Smooth muscle cell (in vitro differentiated cells): ENCODE measurements around the gene NTM. TPM values are rescaled to one million over a fixed set of nuclear protein-coding genes. Genes with fewer than 3 reads are reported as not detected.

Experiments used
- DNase-seq: peaks from one replicate; lab custom pipeline; 2025; ENCODE audit not compliant: unreplicated experiment; lab: John Stamatoyannopoulos, UW
- H2AFZ ChIP-seq: fragments of 200-600 bp; sonication (generic); 2 replicates; pipeline ENCODE4 v1.6.0; 2016; ENCODE audit warnings: antibody characterized with exemption, low read depth, mild to moderate bottlenecking
- H3F3A ChIP-seq: fragments of 200-600 bp; sonication (generic); 2 replicates; pipeline ENCODE4 v1.6.0; 2017; ENCODE audit warnings: antibody characterized with exemption, low read depth
- H3K27ac ChIP-seq: fragments of 200-600 bp; sonication (generic); 2 replicates; pipeline ENCODE4 v1.5.1; 2016; ENCODE audit warnings: low read depth, mild to moderate bottlenecking
- H3K27me3 ChIP-seq: fragments of 200-600 bp; sonication (generic); 2 replicates; pipeline ENCODE4 v1.6.1; 2016; ENCODE audit warnings: low read depth, mild to moderate bottlenecking
- H3K36me3 ChIP-seq: fragments of 200-600 bp; sonication (generic); 2 replicates; pipeline ENCODE4 v1.5.1; 2016; ENCODE audit warnings: low read depth
- H3K4me1 ChIP-seq: fragments of 200-600 bp; sonication (generic); 2 replicates; pipeline ENCODE4 v1.5.1; 2016; ENCODE audit warnings: low read depth
- H3K4me2 ChIP-seq: fragments of 200-600 bp; sonication (generic); 2 replicates; pipeline ENCODE4 v1.6.0; 2016; ENCODE audit warnings: mild to moderate bottlenecking
- H3K4me3 ChIP-seq: fragments of 200-600 bp; sonication (generic); 2 replicates; pipeline ENCODE4 v1.5.1; 2016; ENCODE audit warnings: mild to moderate bottlenecking
- H3K79me2 ChIP-seq: fragments of 200-600 bp; sonication (generic); 2 replicates; pipeline ENCODE4 v1.6.0; 2016; ENCODE audit warnings: low read depth, mild to moderate bottlenecking
- H3K9ac ChIP-seq: fragments of 200-600 bp; sonication (generic); 2 replicates; pipeline ENCODE4 v1.6.0; 2016; ENCODE audit warnings: low read depth
- H3K9me3 ChIP-seq: fragments of 200-600 bp; sonication (generic); replicated peaks from 2 replicates; pipeline ENCODE4 v1.5.1; 2016; ENCODE audit warnings: low read depth
- H4K20me1 ChIP-seq: fragments of 200-600 bp; sonication (generic); 2 replicates; pipeline ENCODE4 v1.6.0; 2016; ENCODE audit warnings: low read depth
- WGBS: methylation state at CpG from one replicate; pipeline ENCODE4 v1.1.7; 2016; ENCODE audit warnings: low lambda C conversion rate; 5-methylcytosine and 5-hydroxymethylcytosine counted together
- polyA plus RNA-seq: library from polyadenylated mRNA; unstranded; fragments of >200 nt; fragmentation: Nextera tagmentation; extraction: Ambion mirVana; gene quantifications from 2 replicates; pipeline ENCODE4 v1.2.1, GENCODE V29; 2016
- total RNA-seq: library from RNA; depleted of rRNA; stranded (reverse); fragments of >200 nt; gene quantifications from 2 replicates; pipeline ENCODE4 v1.2.3, GENCODE V29; 2014
- TF ChIP-seq, protein P1 (sequence below): fragments of 200-600 bp; sonication (generic); IDR thresholded peaks from 2 replicates; pipeline ENCODE4 v1.5.1; 2017; ENCODE audit warnings: borderline replicate concordance, mild to moderate bottlenecking, antibody characterized with exemption; ENCODE audit not compliant: insufficient read depth, poor library complexity, severe bottlenecking

Gene NTM
- total and polyA plus RNA-seq, 2 experiments from 2014 or later, result 68.9 to 123 TPM

- H3K9ac ChIP-seq, result no peak overlapping the region
- H3K4me1 ChIP-seq, result no peaks in the 10 kb centered on the region
- H4K20me1 ChIP-seq, result no peaks in the 10 kb centered on the region
- no peak overlapping the region for H3K27ac ChIP-seq
- DNase-seq, result no peak
- no peaks in the 10 kb centered on the region for H3K79me2 ChIP-seq
- H3K27me3 ChIP-seq, result peaks cover 24% of the 10 kb centered on the region
- H3K4me3 ChIP-seq, result no peak overlapping the region
- no peak overlapping the region for H3K4me2 ChIP-seq
- no peaks in the 10 kb centered on the region for H3K36me3 ChIP-seq
- no peaks in the 10 kb centered on the region for H3K9me3 ChIP-seq
- 49% methylated on average over 9 of the region's 9 CpGs for whole genome bisulfite sequencing
- no peak overlapping the region for H2AFZ ChIP-seq
- no peaks in the 10 kb centered on the region for H3F3A ChIP-seq
- TF ChIP-seq, protein P1, sequence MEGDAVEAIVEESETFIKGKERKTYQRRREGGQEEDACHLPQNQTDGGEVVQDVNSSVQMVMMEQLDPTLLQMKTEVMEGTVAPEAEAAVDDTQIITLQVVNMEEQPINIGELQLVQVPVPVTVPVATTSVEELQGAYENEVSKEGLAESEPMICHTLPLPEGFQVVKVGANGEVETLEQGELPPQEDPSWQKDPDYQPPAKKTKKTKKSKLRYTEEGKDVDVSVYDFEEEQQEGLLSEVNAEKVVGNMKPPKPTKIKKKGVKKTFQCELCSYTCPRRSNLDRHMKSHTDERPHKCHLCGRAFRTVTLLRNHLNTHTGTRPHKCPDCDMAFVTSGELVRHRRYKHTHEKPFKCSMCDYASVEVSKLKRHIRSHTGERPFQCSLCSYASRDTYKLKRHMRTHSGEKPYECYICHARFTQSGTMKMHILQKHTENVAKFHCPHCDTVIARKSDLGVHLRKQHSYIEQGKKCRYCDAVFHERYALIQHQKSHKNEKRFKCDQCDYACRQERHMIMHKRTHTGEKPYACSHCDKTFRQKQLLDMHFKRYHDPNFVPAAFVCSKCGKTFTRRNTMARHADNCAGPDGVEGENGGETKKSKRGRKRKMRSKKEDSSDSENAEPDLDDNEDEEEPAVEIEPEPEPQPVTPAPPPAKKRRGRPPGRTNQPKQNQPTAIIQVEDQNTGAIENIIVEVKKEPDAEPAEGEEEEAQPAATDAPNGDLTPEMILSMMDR, result no peak
Observed at GRCh38 chr11:131464461-131464860, 94.0 kb downstream of the NTM start.

DNA sequence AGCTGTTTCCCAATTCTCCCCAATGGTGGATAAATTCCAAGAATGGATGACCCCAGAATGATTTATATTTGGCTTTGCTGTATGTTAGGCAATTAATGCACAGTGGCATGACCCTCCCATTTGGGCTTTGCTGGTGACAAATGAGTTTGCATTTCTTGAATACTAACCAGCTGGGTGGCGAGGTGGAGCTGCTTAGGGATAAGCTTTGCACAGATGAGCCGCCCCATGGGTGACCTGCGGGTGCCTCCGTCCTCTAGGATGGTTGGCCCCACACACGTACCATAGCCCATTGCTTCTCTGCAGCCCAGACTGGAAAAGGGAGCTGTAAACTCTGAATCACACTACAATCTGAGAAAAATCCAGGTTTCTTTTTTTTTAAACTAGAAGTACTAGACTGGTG lies 94.6 kb downstream of the NTM start:
- Histone ChIP-seq H3K4me1 (no peaks in the 10 kb centered on the region), H3K9ac (no peak overlapping the region), H3K79me2 (no peaks in the 10 kb centered on the region), H3K4me2 (no peak overlapping the region), H3K36me3 (no peaks in the 10 kb centered on the region), H3K27me3 (peaks cover 29% of the 10 kb centered on the region), H2AFZ (no peak overlapping the region), H3F3A (no peaks in the 10 kb centered on the region), H3K9me3 (no peaks in the 10 kb centered on the region), H4K20me1 (no peaks in the 10 kb centered on the region), H3K4me3 (no peak overlapping the region), H3K27ac (no peak overlapping the region)
- no peak for DNase-seq
- TF ChIP-seq, protein P1, result no peak
- WGBS, result 93% methylated on average over 5 of the region's 5 CpGs

DNA sequence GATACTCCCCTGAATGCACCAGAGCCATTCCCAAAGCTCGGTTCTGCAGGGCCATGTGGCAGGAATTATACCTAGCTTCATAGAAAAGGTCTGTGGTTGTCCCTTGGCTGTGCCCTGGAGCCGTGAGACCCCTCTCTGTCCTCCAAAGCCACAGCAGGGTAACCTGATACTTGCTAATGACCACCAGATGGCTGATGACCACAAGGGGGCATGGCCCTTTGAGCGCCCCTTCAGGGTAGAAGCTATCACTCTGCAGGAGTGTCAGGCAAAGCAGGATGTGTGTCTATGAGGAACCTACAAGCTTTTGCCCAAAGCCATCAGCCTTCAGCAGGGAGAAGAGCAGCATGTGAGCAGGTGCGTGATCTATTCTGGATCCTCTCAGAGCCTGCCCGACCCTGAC lies 95.3 kb downstream of the NTM start:
- Histone ChIP-seq H3K36me3 (no peaks in the 10 kb centered on the region), H3K9me3 (no peaks in the 10 kb centered on the region), H3K27ac (no peak overlapping the region), H4K20me1 (no peaks in the 10 kb centered on the region), H3K4me1 (no peaks in the 10 kb centered on the region), H3K27me3 (peaks cover 34% of the 10 kb centered on the region), H3K79me2 (no peaks in the 10 kb centered on the region), H2AFZ (no peak overlapping the region), H3K4me2 (no peak overlapping the region), H3K9ac (no peak overlapping the region), H3F3A (no peaks in the 10 kb centered on the region), H3K4me3 (no peak overlapping the region)
- no peak for DNase-seq
- TF ChIP-seq, protein P1, result no peak
- 56% methylated on average over 5 of the region's 5 CpGs for WGBS

DNA sequence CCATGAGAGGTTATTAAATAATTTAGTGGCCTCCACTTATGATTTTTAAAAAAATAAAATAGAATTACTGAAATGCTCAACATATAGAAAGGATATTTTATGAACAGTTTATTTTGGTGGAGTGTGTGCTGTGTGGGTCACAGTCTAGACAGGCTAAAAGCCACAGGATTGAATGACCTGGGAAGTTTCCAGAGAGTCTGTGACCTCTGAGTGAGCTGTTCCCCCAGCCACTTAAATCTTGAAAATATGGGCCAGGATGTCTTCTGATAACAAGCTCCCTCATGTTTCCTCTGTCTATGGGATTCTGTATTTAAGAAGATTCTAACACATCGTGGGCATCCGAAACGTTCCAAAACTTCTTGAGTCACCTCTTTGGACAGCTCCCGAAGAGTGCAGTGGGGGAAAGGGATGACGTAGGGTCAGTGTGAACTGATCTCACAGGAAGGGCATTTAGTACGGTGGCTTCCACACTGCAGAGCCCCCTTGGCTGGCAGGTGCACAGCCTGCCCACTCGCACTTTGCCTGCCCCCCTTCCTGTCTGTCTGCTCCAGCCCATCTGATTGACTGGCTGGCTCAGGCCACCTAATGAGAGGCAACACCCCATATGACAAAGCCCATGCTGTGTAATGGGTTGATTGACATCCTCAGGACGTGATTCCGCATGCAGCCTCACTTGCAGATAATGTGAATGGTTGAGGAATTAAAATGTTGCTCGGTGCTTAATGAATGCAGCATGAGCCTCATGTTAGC lies 97.4 kb downstream of the NTM start:
- TF ChIP-seq, protein P1, result no peak
- Histone ChIP-seq H3K4me1 (peaks cover 16% of the 10 kb centered on the region), H4K20me1 (no peaks in the 10 kb centered on the region), H3F3A (no peaks in the 10 kb centered on the region), H3K9me3 (no peaks in the 10 kb centered on the region), H3K27me3 (peaks cover 31% of the 10 kb centered on the region), H3K27ac (peak overlapping the region; percentile 26), H2AFZ (no peak overlapping the region), H3K36me3 (no peaks in the 10 kb centered on the region), H3K9ac (no peak overlapping the region), H3K4me2 (no peak overlapping the region), H3K79me2 (no peaks in the 10 kb centered on the region), H3K4me3 (no peak overlapping the region)
- no peak for DNase-seq
- WGBS, result 59% methylated on average over 10 of the region's 10 CpGs
